B cell (primary cell): ENCODE results near the gene MAPK8. TPM values are rescaled to one million over a fixed set of nuclear protein-coding genes. Genes with fewer than 3 reads are reported as not detected.

Source experiments
- ATAC-seq: fragments of 200-7000 bp; cut with Tn5 transposase; one replicate; pipeline ENCODE4 v1.10.0; 2021; ENCODE audit warnings: low read depth, mild to moderate bottlenecking, moderate number of reproducible peaks, moderate library complexity
- CTCF ChIA-PET: fragments of 350-600 bp; sonication (Branson Sonifier 250); formaldehyde crosslinking; loops from one replicate; lab custom pipeline; 2021; ENCODE audit warnings: antibody characterized with exemption, inconsistent platforms; lab: Charles Lee
- POLR2A ChIA-PET: fragments of 350-600 bp; sonication (Branson Sonifier 250); formaldehyde crosslinking; loops from one replicate; lab custom pipeline; 2021; ENCODE audit warnings: antibody characterized with exemption; lab: Charles Lee
- DNase-seq: peaks from one replicate; pipeline ENCODE4 v3.0.0; 2013
- H2AFZ ChIP-seq: 2 replicates; pipeline ENCODE4 v1.6.1; 2012; ENCODE audit warnings: mild to moderate bottlenecking, low read depth, low read length; ENCODE audit not compliant: insufficient read depth, poor library complexity, severe bottlenecking
- H3K27ac ChIP-seq, 2 donors: 1 replicate in 1 of 2; 2 replicates in 1 of 2; pipeline ENCODE4 v1.5.1; 2012 to 2013; ENCODE audit warnings: low read length in 2 of 2, mild to moderate bottlenecking in 2 of 2, moderate library complexity in 1 of 2
- H3K27me3 ChIP-seq, 4 experiments: fragments of 200-600 bp in 1 of 4; sonication (generic) in 1 of 4; replicated peaks in 1 of 4; 1 replicate in 2 of 4; 2 replicates in 2 of 4; pipeline versions ENCODE4 v1.6.1 to v1.7.0; 2013 to 2016; ENCODE audit warnings: low read length in 3 of 4, mild to moderate bottlenecking in 2 of 4, mixed read lengths in 1 of 4, moderate library complexity in 1 of 4; ENCODE audit not compliant: insufficient read depth in 4 of 4, control insufficient read depth in 3 of 4; ENCODE audit errors: control extremely low read depth in 1 of 4
- H3K36me3 ChIP-seq, 2 experiments: replicated peaks in 1 of 2; 1 replicate in 1 of 2; 2 replicates in 1 of 2; pipeline versions ENCODE4 v1.6.1 to v1.7.1; 2013; ENCODE audit warnings: low read length in 1 of 2; ENCODE audit not compliant: insufficient read depth in 2 of 2, control insufficient read depth in 1 of 2; ENCODE audit errors: control extremely low read depth in 1 of 2, extremely low read depth in 1 of 2
- H3K4me1 ChIP-seq, 2 donors: fragments of 200-600 bp in 1 of 2; sonication (generic) in 1 of 2; 1 replicate in 1 of 2; 2 replicates in 1 of 2; pipeline versions ENCODE4 v1.5.1 to v1.6.1; 2013 to 2017; ENCODE audit warnings: low read length in 2 of 2; ENCODE audit not compliant: control insufficient read depth in 2 of 2, insufficient read depth in 2 of 2
- H3K4me2 ChIP-seq: replicated peaks from 2 replicates; pipeline ENCODE3; 2012; ENCODE audit warnings: mild to moderate bottlenecking, low read depth, low read length; ENCODE audit not compliant: poor library complexity, severe bottlenecking
- H3K4me3 ChIP-seq, 5 experiments: fragments of 200-600 bp in 1 of 5; sonication (generic) in 1 of 5; 1 replicate in 3 of 5; 2 replicates in 2 of 5; pipeline versions ENCODE4 v1.5.1 to v1.7.0; 2011 to 2016; ENCODE audit warnings: low read length in 4 of 5, mild to moderate bottlenecking in 4 of 5, low read depth in 2 of 5, control low read depth in 1 of 5, moderate library complexity in 1 of 5; ENCODE audit not compliant: insufficient read depth in 1 of 5; ENCODE audit errors: control extremely low read depth in 1 of 5, extremely low read depth in 1 of 5
- H3K79me2 ChIP-seq: fragments of 200-600 bp; sonication (generic); one replicate; pipeline ENCODE4 v1.6.0; 2016; ENCODE audit warnings: low read length; ENCODE audit not compliant: control insufficient read depth, insufficient read depth
- H3K9ac ChIP-seq: fragments of 200-600 bp; sonication (generic); 2 replicates; pipeline ENCODE4 v1.6.1; 2017; ENCODE audit warnings: mild to moderate bottlenecking, low read length, moderate library complexity
- H3K9me3 ChIP-seq, 3 donors: one replicate each; pipeline versions ENCODE4 v1.6.1 to v1.7.1; 2013; ENCODE audit warnings: low read length in 2 of 3; ENCODE audit not compliant: control insufficient read depth in 2 of 3, insufficient read depth in 1 of 3; ENCODE audit errors: control extremely low read depth in 1 of 3
- H4K20me1 ChIP-seq: 2 replicates; pipeline ENCODE4 v1.6.0; 2012; ENCODE audit warnings: mild to moderate bottlenecking, low read length; ENCODE audit not compliant: insufficient read depth, control insufficient read depth, poor library complexity, severe bottlenecking
- H3K27ac Mint-ChIP-seq: one replicate; pipeline ENCODE4 v1.8.0; 2021; ENCODE audit warnings: mixed read lengths
- H3K27me3 Mint-ChIP-seq: one replicate; pipeline ENCODE4 v1.8.0; 2021; ENCODE audit warnings: mixed read lengths
- H3K4me1 Mint-ChIP-seq: one replicate; pipeline ENCODE4 v1.8.0; 2021; ENCODE audit warnings: mixed read lengths
- H3K4me3 Mint-ChIP-seq: one replicate; pipeline ENCODE4 v1.8.0; 2021; ENCODE audit warnings: mixed read lengths
- H3K9me3 Mint-ChIP-seq: one replicate; pipeline ENCODE4 v1.8.0; 2022; ENCODE audit warnings: mixed read lengths; ENCODE audit not compliant: insufficient read depth
- EZH2 ChIP-seq: IDR thresholded peaks from 2 replicates; pipeline ENCODE4 v1.6.1; 2012; ENCODE audit warnings: borderline replicate concordance, low read depth, mild to moderate bottlenecking, moderate library complexity, low read length; ENCODE audit not compliant: insufficient read depth, poor library complexity, severe bottlenecking
- WGBS: methylation state at CpG from one replicate; pipeline ENCODE4 v1.1.5; 2013; ENCODE audit warnings: missing lambda C conversion rate; ENCODE audit not compliant: insufficient coverage; 5-methylcytosine and 5-hydroxymethylcytosine counted together
- intact Hi-C: fragments of 100-400 bp; cut with micrococcal nuclease; formaldehyde crosslinking; loops from one replicate; pipeline ENCODE4 v1.10.0; 2022
- polyA plus RNA-seq: library from polyadenylated mRNA; depleted of rRNA; stranded (reverse); fragments of >200 nt; gene quantifications from 2 replicates; pipeline ENCODE4 v1.2.3, GENCODE V29; 2012
- total RNA-seq, 2 donors: library from RNA; stranded (reverse); fragments of 120-200 nt in 1 of 2; gene quantifications; 1 replicate in 1 of 2; 2 replicates in 1 of 2; pipeline versions ENCODE4 v1.2.3 to v1.2.4, GENCODE V29; 2013 to 2022
- TF ChIP-seq, protein P1 (sequence below): fragments of 200-600 bp; IDR thresholded peaks from one replicate; pipeline ENCODE4 v1.8.0; 2022; ENCODE audit warnings: antibody characterized with exemption, mild to moderate bottlenecking

The MAPK8 gene
- total and polyA plus RNA-seq, 2 donors (not counting 1 experiment from before 2014, with no cell fraction given) = 13.7 to 40.0 TPM

DNA sequence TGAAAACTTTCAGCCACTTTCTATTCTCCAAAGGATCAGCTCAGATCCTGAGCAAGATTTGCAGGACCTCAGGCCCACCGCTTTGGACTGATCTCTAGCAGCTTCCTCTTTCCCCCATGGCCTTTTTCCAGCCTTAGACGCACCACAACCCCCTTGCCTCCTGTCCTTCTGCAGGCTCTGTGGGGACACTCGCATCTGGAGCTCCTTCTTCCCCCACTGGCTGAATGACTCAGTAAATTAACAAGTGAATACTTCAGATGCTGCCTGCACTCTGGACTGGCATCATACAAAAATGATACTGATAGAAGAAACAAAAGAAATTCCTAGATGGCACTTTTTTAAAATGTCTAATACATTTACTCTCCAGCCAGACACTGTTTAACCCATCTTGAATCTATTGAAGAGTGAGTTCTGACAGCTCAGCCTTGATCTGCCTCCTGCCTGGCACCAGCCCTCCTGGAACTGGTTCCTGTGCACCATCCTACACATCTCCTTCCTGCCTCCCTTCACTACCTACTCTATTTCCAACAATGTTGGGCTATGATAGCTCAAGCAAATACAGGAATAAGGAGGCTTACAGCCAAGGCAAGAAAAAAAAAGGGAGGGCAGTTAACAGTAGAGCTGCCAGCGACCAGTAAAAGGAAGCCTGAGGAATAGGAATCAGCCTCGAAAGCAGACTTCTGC, 35.3 kb upstream of the MAPK8 start:
- Histone ChIP-seq H3K36me3 (no peaks in the 10 kb centered on the region), H2AFZ (no peak overlapping the region), H3K4me2 (no peak overlapping the region), H3K27me3 (no peaks in the 10 kb centered on the region), H3K27ac (no peak overlapping the region), H4K20me1 (no peaks in the 10 kb centered on the region), H3K79me2 (no peaks in the 10 kb centered on the region), H3K4me1 (no peaks in the 10 kb centered on the region), H3K9me3 (no peaks in the 10 kb centered on the region), H3K9ac (no peak overlapping the region), H3K4me3 (no peak overlapping the region)
- no peak for ATAC-seq
- Mint-ChIP-seq H3K4me3 (no peak overlapping the region), H3K9me3 (peaks cover 2% of the 10 kb centered on the region), H3K27ac (no peak overlapping the region), H3K4me1 (no peaks in the 10 kb centered on the region), H3K27me3 (no peaks in the 10 kb centered on the region)
- CTCF ChIA-PET = interaction anchor here (1.1 to 1.8 kb wide), 2 partner anchors 17 to 20 kb away, joined by 3 to 5 read pairs; no protein-coding TSS in a partner anchor
- DNase-seq = no peak
- POLR2A ChIA-PET = no interaction called here
- TF ChIP-seq EZH2 = no peak
- TF ChIP-seq, protein P1, sequence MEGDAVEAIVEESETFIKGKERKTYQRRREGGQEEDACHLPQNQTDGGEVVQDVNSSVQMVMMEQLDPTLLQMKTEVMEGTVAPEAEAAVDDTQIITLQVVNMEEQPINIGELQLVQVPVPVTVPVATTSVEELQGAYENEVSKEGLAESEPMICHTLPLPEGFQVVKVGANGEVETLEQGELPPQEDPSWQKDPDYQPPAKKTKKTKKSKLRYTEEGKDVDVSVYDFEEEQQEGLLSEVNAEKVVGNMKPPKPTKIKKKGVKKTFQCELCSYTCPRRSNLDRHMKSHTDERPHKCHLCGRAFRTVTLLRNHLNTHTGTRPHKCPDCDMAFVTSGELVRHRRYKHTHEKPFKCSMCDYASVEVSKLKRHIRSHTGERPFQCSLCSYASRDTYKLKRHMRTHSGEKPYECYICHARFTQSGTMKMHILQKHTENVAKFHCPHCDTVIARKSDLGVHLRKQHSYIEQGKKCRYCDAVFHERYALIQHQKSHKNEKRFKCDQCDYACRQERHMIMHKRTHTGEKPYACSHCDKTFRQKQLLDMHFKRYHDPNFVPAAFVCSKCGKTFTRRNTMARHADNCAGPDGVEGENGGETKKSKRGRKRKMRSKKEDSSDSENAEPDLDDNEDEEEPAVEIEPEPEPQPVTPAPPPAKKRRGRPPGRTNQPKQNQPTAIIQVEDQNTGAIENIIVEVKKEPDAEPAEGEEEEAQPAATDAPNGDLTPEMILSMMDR = no peak
- 63% methylated on average over 5 of the region's 5 CpGs for WGBS
- intact Hi-C loops = no loop called here

DNA sequence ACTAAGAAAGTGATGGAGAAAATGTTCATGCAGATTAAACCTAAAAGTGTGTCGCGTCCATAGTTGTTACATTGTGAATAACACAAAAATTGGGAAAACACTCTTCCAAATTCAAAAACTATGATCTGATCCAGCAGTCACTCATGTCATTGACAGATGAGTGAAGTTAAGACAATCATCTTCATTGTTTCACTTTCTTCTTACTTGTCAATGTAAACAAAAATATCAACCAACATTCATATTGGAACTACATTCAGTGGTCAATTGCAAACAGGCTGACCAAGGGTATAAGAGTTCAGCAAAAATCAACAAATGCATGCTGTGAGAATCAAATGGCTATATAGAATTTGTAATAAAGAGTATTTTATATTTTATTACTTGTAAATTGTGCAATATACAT, 33.8 kb upstream of the MAPK8 start:
- H3K4me1 ChIP-seq = no peaks in the 10 kb centered on the region
- H3K36me3 ChIP-seq = no peaks in the 10 kb centered on the region
- no peak overlapping the region for H3K27ac ChIP-seq
- no peaks in the 10 kb centered on the region for H3K4me1 Mint-ChIP-seq
- H3K9me3 Mint-ChIP-seq = peaks cover 2% of the 10 kb centered on the region
- H3K27me3 Mint-ChIP-seq = no peaks in the 10 kb centered on the region
- ATAC-seq = no peak
- WGBS = no CpG with 5 or more reads among the region's 2 CpGs
- H3K79me2 ChIP-seq = no peaks in the 10 kb centered on the region
- no peaks in the 10 kb centered on the region for H4K20me1 ChIP-seq
- no peak overlapping the region for H3K4me2 ChIP-seq
- no peaks in the 10 kb centered on the region for H3K27me3 ChIP-seq
- no peak overlapping the region for H3K9ac ChIP-seq
- no peak overlapping the region for H2AFZ ChIP-seq
- no peaks in the 10 kb centered on the region for H3K9me3 ChIP-seq
- no peak for DNase-seq
- no peak overlapping the region for H3K4me3 ChIP-seq
- no peak overlapping the region for H3K4me3 Mint-ChIP-seq
- no peak overlapping the region for H3K27ac Mint-ChIP-seq
- intact Hi-C loops = no loop called here
- ChIA-PET POLR2A (no interaction called here), CTCF (no interaction called here)
- TF ChIP-seq, protein P1 = no peak
- TF ChIP-seq EZH2 = no peak
